DOHH2 (cell line): ENCODE data around the gene SPATA4.

Experiments used
- H3F3A ChIP-seq: fragments of 200-600 bp; sonication (generic), shearing (Covaris generic); 2 replicates; pipeline ENCODE4 v1.6.0; 2016; ENCODE audit warnings: antibody characterized with exemption, mild to moderate bottlenecking; ENCODE audit not compliant: control insufficient read depth, insufficient read depth
- H3K27ac ChIP-seq: fragments of 200-600 bp; sonication (generic); 2 replicates; pipeline ENCODE4 v1.5.1; 2014; ENCODE audit warnings: low read depth, mild to moderate bottlenecking, low read length, moderate library complexity
- H3K27me3 ChIP-seq: fragments of 200-600 bp; sonication (generic); 2 replicates; pipeline ENCODE4 v1.6.1; 2014; ENCODE audit warnings: mild to moderate bottlenecking, low read length, mixed read lengths; ENCODE audit not compliant: control insufficient read depth
- H3K36me3 ChIP-seq: fragments of 200-600 bp; sonication (generic); 2 replicates; pipeline ENCODE4 v1.6.1; 2014; ENCODE audit warnings: mild to moderate bottlenecking, low read length, moderate library complexity, mixed read lengths; ENCODE audit not compliant: control insufficient read depth
- H3K4me1 ChIP-seq: fragments of 200-600 bp; sonication (generic); 2 replicates; pipeline ENCODE4 v1.6.1; 2014; ENCODE audit warnings: mild to moderate bottlenecking, low read length, mixed read lengths; ENCODE audit not compliant: control insufficient read depth
- H3K4me2 ChIP-seq: fragments of 200-600 bp; sonication (generic); 2 replicates; pipeline ENCODE4 v1.6.0; 2014; ENCODE audit warnings: mild to moderate bottlenecking, low read length, moderate library complexity
- H3K4me3 ChIP-seq: fragments of 200-600 bp; sonication (generic); 2 replicates; pipeline ENCODE4 v1.5.1; 2014; ENCODE audit warnings: mild to moderate bottlenecking, low read length, mixed read lengths
- H3K79me2 ChIP-seq: fragments of 200-600 bp; sonication (generic); 2 replicates; pipeline ENCODE4 v1.6.1; 2014; ENCODE audit warnings: mild to moderate bottlenecking, low read length, mixed read lengths; ENCODE audit not compliant: control insufficient read depth
- H3K9me2 ChIP-seq: fragments of 200-600 bp; sonication (generic); replicated peaks from 2 replicates; pipeline ENCODE4 v1.6.1; 2014; ENCODE audit warnings: mild to moderate bottlenecking, low read length, mixed read lengths; ENCODE audit not compliant: control insufficient read depth
- H3K9me3 ChIP-seq: fragments of 200-600 bp; sonication (generic); 2 replicates; pipeline ENCODE4 v1.6.1; 2014; ENCODE audit warnings: antibody characterized with exemption, low read length, mixed read lengths; ENCODE audit not compliant: control insufficient read depth, insufficient read depth
- H4K20me1 ChIP-seq: fragments of 200-600 bp; sonication (generic); 2 replicates; pipeline ENCODE4 v1.6.0; 2014; ENCODE audit warnings: low read depth, mild to moderate bottlenecking, antibody characterized with exemption, low read length, moderate library complexity; ENCODE audit not compliant: control insufficient read depth, insufficient read depth
- CTCF ChIP-seq: fragments of 200-600 bp; sonication (generic); IDR thresholded peaks from one replicate; pipeline ENCODE4 v1.5.1; 2014; ENCODE audit warnings: antibody characterized with exemption, mild to moderate bottlenecking, low read depth, low read length; ENCODE audit not compliant: poor library complexity, severe bottlenecking
- EZH2phosphoT487 ChIP-seq: fragments of 200-600 bp; sonication (generic); IDR thresholded peaks from 2 replicates; pipeline ENCODE4 v1.6.1; 2017; ENCODE audit warnings: borderline replicate concordance, mild to moderate bottlenecking, antibody characterized with exemption, low read length, moderate library complexity, mixed read lengths

SPATA4 gene

GRCh38 chr4:176229645-176230044, 34.3 kb upstream of the SPATA4 start:
- no peaks in the 10 kb centered on the region for H3K9me3 ChIP-seq
- no peak overlapping the region for H3K4me3 ChIP-seq
- no peaks in the 10 kb centered on the region for H3F3A ChIP-seq
- TF ChIP-seq EZH2phosphoT487 (no peak), CTCF (no peak)
- H3K27me3 ChIP-seq: no peaks in the 10 kb centered on the region
- no peak overlapping the region for H3K27ac ChIP-seq
- H3K36me3 ChIP-seq: no peaks in the 10 kb centered on the region
- no peaks in the 10 kb centered on the region for H4K20me1 ChIP-seq
- H3K9me2 ChIP-seq: no peaks in the 10 kb centered on the region
- no peaks in the 10 kb centered on the region for H3K4me1 ChIP-seq
- no peaks in the 10 kb centered on the region for H3K79me2 ChIP-seq
- H3K4me2 ChIP-seq: no peak overlapping the region

GRCh38 chr4:176226736-176227135, 31.4 kb upstream of the SPATA4 start:
- H3K9me3 ChIP-seq: no peaks in the 10 kb centered on the region
- no peaks in the 10 kb centered on the region for H4K20me1 ChIP-seq
- no peaks in the 10 kb centered on the region for H3K9me2 ChIP-seq
- TF ChIP-seq EZH2phosphoT487 (no peak), CTCF (no peak)
- no peaks in the 10 kb centered on the region for H3K79me2 ChIP-seq
- H3K4me2 ChIP-seq: no peak overlapping the region
- H3F3A ChIP-seq: no peaks in the 10 kb centered on the region
- no peaks in the 10 kb centered on the region for H3K36me3 ChIP-seq
- no peak overlapping the region for H3K4me3 ChIP-seq
- H3K27ac ChIP-seq: no peak overlapping the region
- H3K4me1 ChIP-seq: no peaks in the 10 kb centered on the region
- H3K27me3 ChIP-seq: no peaks in the 10 kb centered on the region

GRCh38 chr4:176223561-176223960, 28.2 kb upstream of the SPATA4 start:
- Histone ChIP-seq H3K4me3 (no peak overlapping the region), H3K79me2 (no peaks in the 10 kb centered on the region), H3K9me2 (no peaks in the 10 kb centered on the region), H3K4me1 (no peaks in the 10 kb centered on the region), H3K9me3 (no peaks in the 10 kb centered on the region), H3F3A (no peaks in the 10 kb centered on the region), H3K27me3 (no peaks in the 10 kb centered on the region), H3K27ac (no peak overlapping the region), H4K20me1 (no peaks in the 10 kb centered on the region), H3K36me3 (no peaks in the 10 kb centered on the region), H3K4me2 (no peak overlapping the region)
- TF ChIP-seq CTCF (no peak), EZH2phosphoT487 (no peak)

- H3K79me2 ChIP-seq: no peaks in the 10 kb centered on the region
- 0 out of 2 replicates have a peak, but pooled peaks cover 3% of the 10 kb centered on the region for H3F3A ChIP-seq
- no peak overlapping the region for H3K27ac ChIP-seq
- H3K4me2 ChIP-seq: no peak overlapping the region
- no peak overlapping the region for H3K4me3 ChIP-seq
- H3K27me3 ChIP-seq: no peaks in the 10 kb centered on the region
- H4K20me1 ChIP-seq: no peaks in the 10 kb centered on the region
- H3K36me3 ChIP-seq: no peaks in the 10 kb centered on the region
- no peak for TF ChIP-seq CTCF
- no peak for TF ChIP-seq EZH2phosphoT487
- no peaks in the 10 kb centered on the region for H3K4me1 ChIP-seq
- H3K9me3 ChIP-seq: no peaks in the 10 kb centered on the region
- H3K9me2 ChIP-seq: no peaks in the 10 kb centered on the region
Observed at GRCh38 chr4:176222149-176222548, 26.8 kb upstream of the SPATA4 start.
